ENCODE data around the gene PDE3A. TPM values are rescaled to one million over a fixed set of nuclear protein-coding genes. Genes with fewer than 3 reads are reported as not detected.

The PDE3A gene
- total and polyA plus RNA-seq, 8 donors, result 4.9 to 16.5 (median 12.6) TPM

DNA sequence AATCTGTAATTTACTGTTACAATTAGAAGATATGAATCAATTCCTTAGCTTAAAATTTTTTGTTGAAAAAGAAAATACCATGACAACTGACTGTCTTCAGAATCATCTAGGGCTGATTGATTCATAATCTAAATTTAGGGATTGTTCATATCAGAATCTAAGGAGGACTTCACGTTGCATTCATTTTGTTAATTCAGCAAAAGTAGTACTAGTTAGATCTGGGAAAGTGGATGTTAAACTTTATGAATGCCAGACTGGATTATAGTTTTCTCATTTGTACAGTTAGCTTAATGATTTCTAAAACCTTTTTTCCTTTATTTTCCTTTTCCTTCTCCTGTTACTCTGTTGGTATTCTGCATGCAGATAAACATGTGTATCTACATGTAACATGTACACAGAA, 135.5 kb downstream of the PDE3A start:
- Histone ChIP-seq H3K4me1 (no peaks in the 10 kb centered on the region), H3K27me3 (no peaks in the 10 kb centered on the region), H3K9me3 (no peaks in the 10 kb centered on the region), H3K4me3 (no peak overlapping the region), H3K27ac (no peak overlapping the region), H3K36me3 (no peaks in the 10 kb centered on the region)
- TF ChIP-seq, protein P1, sequence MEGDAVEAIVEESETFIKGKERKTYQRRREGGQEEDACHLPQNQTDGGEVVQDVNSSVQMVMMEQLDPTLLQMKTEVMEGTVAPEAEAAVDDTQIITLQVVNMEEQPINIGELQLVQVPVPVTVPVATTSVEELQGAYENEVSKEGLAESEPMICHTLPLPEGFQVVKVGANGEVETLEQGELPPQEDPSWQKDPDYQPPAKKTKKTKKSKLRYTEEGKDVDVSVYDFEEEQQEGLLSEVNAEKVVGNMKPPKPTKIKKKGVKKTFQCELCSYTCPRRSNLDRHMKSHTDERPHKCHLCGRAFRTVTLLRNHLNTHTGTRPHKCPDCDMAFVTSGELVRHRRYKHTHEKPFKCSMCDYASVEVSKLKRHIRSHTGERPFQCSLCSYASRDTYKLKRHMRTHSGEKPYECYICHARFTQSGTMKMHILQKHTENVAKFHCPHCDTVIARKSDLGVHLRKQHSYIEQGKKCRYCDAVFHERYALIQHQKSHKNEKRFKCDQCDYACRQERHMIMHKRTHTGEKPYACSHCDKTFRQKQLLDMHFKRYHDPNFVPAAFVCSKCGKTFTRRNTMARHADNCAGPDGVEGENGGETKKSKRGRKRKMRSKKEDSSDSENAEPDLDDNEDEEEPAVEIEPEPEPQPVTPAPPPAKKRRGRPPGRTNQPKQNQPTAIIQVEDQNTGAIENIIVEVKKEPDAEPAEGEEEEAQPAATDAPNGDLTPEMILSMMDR (IDR thresholded peaks at IDR 0.05), result no peak
- intact Hi-C loops (cut with DNase I), result no loop called here
- 0 to 33% methylated on average over 1 of the region's 1 CpG for WGBS, 2 donors
- DNase-seq (no peak), FAIRE-seq (peak; percentile 37), ATAC-seq (no peak)

DNA sequence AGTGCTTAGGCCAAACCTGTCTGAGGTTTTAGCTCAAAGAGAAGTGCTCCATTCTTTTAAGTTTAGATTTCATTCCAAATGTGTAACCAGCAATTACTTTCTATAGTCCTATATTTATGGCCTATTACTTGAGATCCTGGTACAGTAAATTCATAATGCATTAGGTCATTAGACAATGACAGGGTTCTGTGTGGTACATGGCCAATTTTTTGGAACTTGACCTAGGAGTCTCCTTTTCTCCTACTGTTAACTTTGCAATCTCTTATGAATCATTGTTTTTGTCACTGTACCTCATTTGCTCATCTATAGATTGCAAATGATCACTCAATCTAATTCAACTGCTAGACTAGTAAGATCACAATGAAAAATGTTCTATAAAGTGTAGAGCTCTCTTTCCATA, 136.7 kb downstream of the PDE3A start:
- Histone ChIP-seq H3K27me3 (no peaks in the 10 kb centered on the region), H3K27ac (no peak overlapping the region), H3K36me3 (no peaks in the 10 kb centered on the region), H3K9me3 (no peaks in the 10 kb centered on the region), H3K4me1 (no peaks in the 10 kb centered on the region), H3K4me3 (no peak overlapping the region)
- ATAC-seq (no peak), FAIRE-seq (no peak), DNase-seq (no peak)
- TF ChIP-seq, protein P1 (IDR thresholded peaks at IDR 0.05), result no peak
- intact Hi-C loops (cut with DNase I), result no loop called here

DNA sequence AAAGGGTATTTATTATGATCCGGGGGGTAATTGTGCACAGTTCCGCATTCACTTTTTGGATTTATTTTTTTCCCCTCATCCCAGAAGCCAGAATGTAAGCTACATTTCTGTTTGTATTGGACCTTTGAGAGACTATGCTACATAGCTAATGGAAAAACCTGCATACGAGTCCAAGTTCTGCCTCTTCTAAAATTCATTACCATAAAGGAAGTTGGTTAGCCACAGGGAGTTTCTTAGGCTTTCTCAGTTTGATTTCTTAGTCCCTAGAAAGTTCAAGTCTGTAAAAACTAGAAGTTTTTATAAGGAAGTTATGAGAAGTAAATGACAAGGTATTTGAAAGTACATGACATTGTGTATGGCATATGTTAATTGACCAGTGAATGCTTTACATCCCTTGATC, 138.7 kb downstream of the PDE3A start:
- Histone ChIP-seq H3K27me3 (no peaks in the 10 kb centered on the region), H3K27ac (no peak overlapping the region), H3K9me3 (no peaks in the 10 kb centered on the region), H3K4me1 (no peaks in the 10 kb centered on the region), H3K4me3 (no peak overlapping the region), H3K36me3 (no peaks in the 10 kb centered on the region)
- TF ChIP-seq, protein P1 (IDR thresholded peaks at IDR 0.05), result no peak
- DNase-seq (no peak), ATAC-seq (no peak), FAIRE-seq (no peak)
- intact Hi-C loops (cut with DNase I), result no loop called here
- 76 to 90% methylated on average over 3 of the region's 3 CpGs for WGBS, 2 donors

DNA sequence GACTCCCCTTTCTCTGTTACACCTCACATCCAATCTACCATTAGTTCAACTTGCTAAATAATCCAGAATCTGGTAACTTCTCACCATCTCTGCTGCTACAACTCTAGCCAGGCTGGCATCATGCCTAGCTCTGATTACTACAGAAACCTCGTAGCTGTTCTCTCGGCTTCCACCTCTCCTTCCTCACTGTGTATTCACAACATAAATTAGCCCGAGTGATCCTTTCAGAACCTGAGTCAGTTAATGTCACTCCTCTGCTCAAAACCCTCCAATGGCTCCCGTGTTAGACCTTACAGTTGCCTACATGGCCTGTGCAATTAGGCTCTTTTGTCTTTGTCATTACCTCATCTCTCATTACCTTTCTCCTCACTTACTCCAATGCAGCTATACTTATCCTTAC, 139.4 kb downstream of the PDE3A start:
- 50 to 68% methylated on average over 4 of the region's 4 CpGs for WGBS, 2 donors
- H3K4me3 ChIP-seq, result no peak overlapping the region
- intact Hi-C loops (cut with DNase I), result no loop called here
- no peaks in the 10 kb centered on the region for H3K36me3 ChIP-seq
- no peak for FAIRE-seq
- no peak for ATAC-seq
- H3K9me3 ChIP-seq, result no peaks in the 10 kb centered on the region
- DNase-seq, result no peak
- no peaks in the 10 kb centered on the region for H3K4me1 ChIP-seq
- TF ChIP-seq, protein P1 (IDR thresholded peaks at IDR 0.05), result no peak
- H3K27me3 ChIP-seq, result no peaks in the 10 kb centered on the region
- no peak overlapping the region for H3K27ac ChIP-seq

DNA sequence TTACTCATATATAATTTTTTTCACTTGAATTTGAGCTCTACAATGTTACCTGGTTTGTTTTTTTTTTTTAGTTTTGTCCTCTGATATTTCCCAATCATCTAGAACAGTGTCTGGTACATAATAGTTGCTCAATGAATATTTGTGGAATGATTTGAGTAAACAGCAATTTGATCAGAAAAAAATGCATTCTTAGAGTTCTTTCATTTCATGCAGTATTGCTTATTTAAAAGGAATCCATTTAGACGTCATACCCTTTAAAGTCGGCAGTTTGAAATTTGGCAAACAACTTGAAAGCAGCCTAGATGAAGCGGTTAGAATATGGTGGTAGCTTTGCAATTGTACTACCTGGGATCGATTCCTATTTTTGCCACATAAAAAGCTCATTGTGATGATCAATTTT, 140.0 kb downstream of the PDE3A start:
- FAIRE-seq (no peak), ATAC-seq (no peak), DNase-seq (no peak)
- intact Hi-C loops (cut with DNase I), result no loop called here
- no peak overlapping the region for H3K4me3 ChIP-seq
- H3K27me3 ChIP-seq, result no peaks in the 10 kb centered on the region
- no peaks in the 10 kb centered on the region for H3K36me3 ChIP-seq
- no peak overlapping the region for H3K27ac ChIP-seq
- H3K9me3 ChIP-seq, result no peaks in the 10 kb centered on the region
- TF ChIP-seq, protein P1 (IDR thresholded peaks at IDR 0.05), result no peak
- 59 to 64% methylated on average over 4 of the region's 4 CpGs for WGBS, 2 donors
- no peaks in the 10 kb centered on the region for H3K4me1 ChIP-seq

All from pancreas (tissue), 10 donors.